Right lobe of liver (tissue), 4 donors: Measurements from ENCODE around the gene BPIFB6.

Experiments used
- POLR2A ChIP-seq: fragments of 450-650 bp; IDR thresholded peaks from one replicate; pipeline ENCODE4 v1.6.1; 2017; ENCODE audit warnings: antibody characterized with exemption, mild to moderate bottlenecking
- TF ChIP-seq, protein P1 (sequence below), 4 donors: fragments of 200-600 bp in 3 of 4; fragments of 450-650 bp in 1 of 4; IDR thresholded peaks; one replicate each; pipeline versions ENCODE4 v1.5.1 to v1.8.0; 2016 to 2022; ENCODE audit warnings: antibody characterized with exemption in 4 of 4, mild to moderate bottlenecking in 2 of 4
- donor health status: DM: no; HTN: no; CAD: no.
- donor health status: DM: no; HTN: no; CAD: no.
- donor health status: DM: no; HTN: yes; CAD: no.

DNA sequence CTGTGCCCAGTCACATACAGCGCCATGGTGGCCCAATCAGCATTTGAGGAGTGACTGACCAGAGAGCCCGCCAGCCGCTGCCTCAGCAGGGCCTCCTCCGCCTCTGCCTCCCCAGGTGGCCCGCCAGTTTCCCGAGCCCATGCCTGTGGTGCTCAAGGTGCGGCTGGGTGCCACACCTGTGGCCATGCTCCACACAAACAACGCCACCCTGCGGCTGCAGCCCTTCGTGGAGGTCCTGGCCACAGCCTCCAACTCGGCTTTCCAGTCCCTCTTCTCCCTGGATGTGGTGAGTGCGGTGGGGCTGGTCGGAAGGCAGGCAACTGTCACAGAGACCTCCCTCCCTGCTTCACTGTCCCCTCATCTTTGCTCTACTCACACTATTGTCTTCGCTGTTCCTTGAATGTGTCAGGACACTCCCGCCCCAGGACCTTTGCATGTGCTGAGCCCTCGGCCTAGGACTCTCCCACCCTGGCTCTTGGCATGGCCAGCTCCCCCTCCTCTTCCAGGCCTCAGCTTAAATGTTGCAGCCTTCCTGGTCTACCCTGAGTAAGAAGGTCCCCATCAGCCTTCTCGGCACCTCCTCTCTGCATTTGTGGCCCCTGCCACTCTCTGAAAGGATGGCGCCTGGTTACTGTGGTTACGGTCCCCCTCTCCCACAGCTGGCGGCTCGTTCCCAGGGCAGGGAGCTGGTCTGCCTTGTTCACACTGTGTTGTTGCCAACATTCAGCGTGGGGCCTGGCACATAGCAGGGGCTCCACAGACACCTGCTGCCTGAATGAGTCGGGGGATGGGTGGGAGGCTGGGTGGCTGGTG, 11.8 kb upstream of the BPIFB6 start:
- TF ChIP-seq, protein P1, sequence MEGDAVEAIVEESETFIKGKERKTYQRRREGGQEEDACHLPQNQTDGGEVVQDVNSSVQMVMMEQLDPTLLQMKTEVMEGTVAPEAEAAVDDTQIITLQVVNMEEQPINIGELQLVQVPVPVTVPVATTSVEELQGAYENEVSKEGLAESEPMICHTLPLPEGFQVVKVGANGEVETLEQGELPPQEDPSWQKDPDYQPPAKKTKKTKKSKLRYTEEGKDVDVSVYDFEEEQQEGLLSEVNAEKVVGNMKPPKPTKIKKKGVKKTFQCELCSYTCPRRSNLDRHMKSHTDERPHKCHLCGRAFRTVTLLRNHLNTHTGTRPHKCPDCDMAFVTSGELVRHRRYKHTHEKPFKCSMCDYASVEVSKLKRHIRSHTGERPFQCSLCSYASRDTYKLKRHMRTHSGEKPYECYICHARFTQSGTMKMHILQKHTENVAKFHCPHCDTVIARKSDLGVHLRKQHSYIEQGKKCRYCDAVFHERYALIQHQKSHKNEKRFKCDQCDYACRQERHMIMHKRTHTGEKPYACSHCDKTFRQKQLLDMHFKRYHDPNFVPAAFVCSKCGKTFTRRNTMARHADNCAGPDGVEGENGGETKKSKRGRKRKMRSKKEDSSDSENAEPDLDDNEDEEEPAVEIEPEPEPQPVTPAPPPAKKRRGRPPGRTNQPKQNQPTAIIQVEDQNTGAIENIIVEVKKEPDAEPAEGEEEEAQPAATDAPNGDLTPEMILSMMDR (IDR thresholded peaks at IDR 0.05), result no peak
- no peak for TF ChIP-seq POLR2A
